ENCODE measurements around the gene G3BP1. TPM values are rescaled to one million over a fixed set of nuclear protein-coding genes. Genes with fewer than 3 reads are reported as not detected.
A peak's percentile ranks its signal among the peaks of the same experiment; 100 is the strongest.
"Not testable (repeated sequence)": the region's sequence is repeated elsewhere in the genome, so short reads cannot be mapped to it uniquely, and the experiment has no call there.

The G3BP1 gene
- polyA plus RNA-seq (ENCODE audit: insufficient read length): 95.0 TPM

DNA sequence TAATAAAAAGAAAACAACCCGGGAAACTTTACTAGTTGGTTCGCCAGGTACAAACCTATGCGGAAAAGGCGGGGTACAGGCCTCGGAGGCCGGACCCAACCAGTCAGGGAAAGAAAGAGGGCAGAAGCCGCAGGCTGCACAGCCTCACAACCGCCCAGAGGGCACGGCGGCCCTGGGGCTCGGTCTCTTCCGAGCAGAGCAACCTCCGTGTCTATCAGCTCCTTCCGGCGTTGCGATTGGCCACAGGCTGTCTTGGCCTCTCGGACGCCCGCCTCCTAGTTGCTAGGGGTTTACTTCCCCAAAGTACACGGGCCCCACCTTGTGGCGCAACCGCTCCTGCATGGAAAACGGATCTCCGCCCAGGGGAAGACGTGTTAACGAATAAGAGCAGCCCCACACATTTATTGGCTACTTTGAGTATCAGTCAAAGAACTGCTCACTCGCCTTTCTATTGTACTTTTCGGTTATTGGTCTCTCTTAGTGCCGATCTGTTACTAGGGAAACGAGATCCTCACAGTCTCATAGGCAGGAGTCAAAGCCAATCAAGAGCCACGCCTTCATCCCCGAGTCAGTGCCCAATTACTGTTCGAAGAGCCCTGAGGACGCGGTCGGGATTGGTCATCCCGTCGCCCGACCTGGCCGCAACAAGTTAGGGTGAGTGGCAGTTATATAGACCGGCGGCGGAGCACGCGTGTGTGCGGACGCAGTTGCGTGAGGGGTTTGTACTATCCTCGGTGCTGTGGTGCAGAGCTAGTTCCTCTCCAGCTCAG, at the start of gene G3BP1:
G3BP1 (plus strand) TSS at position 696 of the 770 bp plus-strand sequence. CDS start 14,667 bp downstream, outside the sequence.
- peak; percentile 100 for DNase-seq (ENCODE audit: low read depth)

- DNase-seq (ENCODE audit: low read depth): no peak
Measured at GRCh38 chr5:151722546-151722945, 49.2 kb upstream of the G3BP1 start.

DNA sequence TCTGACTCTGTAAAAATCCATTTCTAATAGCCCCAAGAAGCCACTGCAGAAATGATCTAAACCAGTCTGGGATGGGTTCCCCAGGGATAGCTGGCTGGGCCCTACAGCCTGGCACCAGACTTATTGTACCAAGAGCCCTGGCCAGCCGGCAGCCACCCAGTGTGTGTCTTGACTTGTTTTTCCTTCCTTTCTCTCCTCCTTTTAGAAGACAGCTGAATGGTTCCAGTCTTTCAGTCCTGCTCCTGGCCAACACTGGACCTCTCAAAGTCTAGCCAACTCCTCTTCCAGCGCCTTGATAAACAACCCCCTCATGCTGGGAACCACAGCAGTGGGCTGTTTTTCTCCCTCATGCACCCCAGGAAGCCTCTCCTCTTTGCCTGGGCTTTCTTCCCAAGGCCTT, 47.4 kb upstream of the G3BP1 start:
- no peak for DNase-seq (ENCODE audit: low read depth)

- DNase-seq (ENCODE audit: low read depth): not testable (repeated sequence)
Measured at GRCh38 chr5:151729597-151729996, 42.2 kb upstream of the G3BP1 start.

DNA sequence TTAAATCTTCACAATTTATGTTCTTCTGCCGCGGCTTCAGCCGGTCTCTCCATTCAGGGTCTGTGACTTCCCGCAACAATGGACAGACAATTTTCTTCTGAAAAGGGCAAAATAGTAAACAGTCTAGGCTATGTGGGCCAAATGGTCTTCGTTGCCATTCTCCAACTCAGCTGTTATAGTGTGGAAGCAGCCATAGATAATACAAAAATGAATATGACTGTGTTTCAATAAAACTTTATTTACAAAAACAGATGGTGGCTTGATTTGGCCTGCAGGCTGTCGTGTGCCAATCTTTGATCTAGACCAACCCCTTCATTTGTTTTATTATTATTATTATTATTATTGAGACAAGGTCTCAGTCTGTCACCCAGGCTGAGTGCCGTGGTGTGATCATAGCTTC, 41.4 kb upstream of the G3BP1 start:
- DNase-seq (ENCODE audit: low read depth): no peak

DNA sequence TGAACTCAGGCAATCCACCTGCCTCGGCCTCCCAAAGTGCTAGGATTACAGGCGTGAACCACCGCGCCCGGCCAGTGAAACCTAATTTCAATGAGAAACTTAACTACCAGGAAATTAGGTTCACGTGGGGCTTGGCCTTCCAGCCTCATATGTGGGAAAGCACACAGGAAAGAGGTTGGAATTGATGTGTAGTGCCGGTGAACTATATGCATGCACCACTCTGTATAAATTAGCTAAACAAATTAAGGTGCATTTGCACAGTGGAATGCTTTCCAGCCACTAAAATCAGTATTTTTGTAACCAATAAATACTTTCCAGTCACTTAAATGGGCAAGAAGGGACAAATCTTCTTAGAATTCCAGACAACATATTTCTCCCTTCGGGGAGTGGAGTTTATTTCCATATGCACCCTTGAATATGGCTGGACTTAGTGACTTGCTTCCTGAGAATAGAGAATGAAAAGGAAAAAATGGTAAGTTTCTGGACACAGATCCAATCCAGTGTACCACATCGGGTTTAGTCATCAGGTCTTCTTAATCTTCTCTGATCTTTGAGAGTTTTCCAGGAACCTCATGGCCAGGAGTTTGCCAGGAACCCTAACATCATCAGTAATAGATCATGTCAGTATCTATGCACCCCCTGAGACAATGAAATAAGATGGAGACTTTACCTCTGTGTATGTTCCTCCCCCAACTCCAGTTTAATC, 38.2 kb upstream of the G3BP1 start:
- no peak for DNase-seq (ENCODE audit: low read depth)

- no peak for DNase-seq (ENCODE audit: low read depth)
Measured at GRCh38 chr5:151734064-151734408, 37.7 kb upstream of the G3BP1 start.

- DNase-seq (ENCODE audit: low read depth): no peak
Measured at GRCh38 chr5:151735646-151736045, 36.1 kb upstream of the G3BP1 start.

GRCh38 chr5:151737431-151737830, 34.3 kb upstream of the G3BP1 start:
- DNase-seq (ENCODE audit: low read depth): no peak

GRCh38 chr5:151738125-151738848, 33.5 kb upstream of the G3BP1 start:
- DNase-seq (ENCODE audit: low read depth): no peak

DNA sequence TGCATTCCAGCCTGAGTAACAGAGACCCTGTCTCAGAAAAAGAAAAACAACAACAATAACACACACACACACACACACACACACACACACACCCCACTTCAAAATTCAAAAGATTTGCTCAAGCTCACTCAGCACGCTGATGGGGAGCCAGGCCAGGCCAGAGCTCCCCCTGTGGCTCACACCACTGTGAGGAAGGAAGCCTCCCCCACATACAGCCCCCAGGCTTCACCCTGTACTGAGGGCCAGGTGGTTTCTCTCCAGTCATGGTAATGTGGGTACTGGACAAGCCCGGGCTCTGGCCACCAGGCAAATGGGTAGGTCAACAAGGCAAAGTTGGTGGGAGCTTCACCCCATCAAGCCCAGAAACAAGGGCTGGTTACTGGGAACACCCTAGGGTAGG, 32.4 kb upstream of the G3BP1 start:
- DNase-seq (ENCODE audit: low read depth): no peak

DNA sequence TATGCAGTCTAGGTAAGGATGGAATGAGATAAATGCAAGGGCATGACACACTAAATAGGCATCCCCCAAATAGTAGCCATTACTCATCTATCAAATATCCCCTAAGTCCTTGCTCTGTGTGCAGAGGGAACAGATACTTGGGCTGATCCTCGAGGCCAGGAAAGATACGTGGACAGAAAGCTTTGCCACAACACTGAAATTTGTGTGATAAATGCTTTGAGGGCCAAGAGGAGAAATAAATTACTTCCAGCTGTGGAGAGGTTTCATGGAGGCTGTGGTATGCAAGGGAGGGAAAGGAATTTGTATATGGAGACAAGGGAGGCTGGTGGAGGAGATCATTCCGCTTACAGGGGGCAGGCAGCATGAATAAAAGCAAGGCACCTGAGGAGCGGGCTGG, 31.8 kb upstream of the G3BP1 start:
- no peak for DNase-seq (ENCODE audit: low read depth)

- DNase-seq (ENCODE audit: low read depth): peak; percentile 90
Measured at GRCh38 chr5:151740336-151740942, 31.3 kb upstream of the G3BP1 start.

DNA sequence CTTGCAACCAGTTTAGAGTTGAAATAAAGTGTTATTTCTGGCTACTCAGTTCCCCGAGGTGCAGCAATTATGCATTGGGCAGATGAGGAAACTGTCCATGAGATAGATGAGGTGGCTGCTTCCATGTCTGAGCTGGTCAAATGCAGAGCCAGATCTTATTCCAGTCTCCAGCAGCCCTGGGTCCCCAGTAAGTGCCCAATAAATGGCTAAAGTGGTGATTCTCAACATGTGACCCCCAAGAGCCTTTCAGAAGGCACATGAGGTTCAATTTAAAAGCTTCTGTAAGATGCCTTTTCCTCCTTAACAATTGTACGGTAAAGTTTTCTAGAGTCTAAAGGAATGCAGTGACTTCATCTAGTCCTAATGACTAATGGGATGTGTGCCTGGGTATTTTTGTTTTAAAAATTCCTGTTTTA, 30.8 kb upstream of the G3BP1 start:
- no peak for DNase-seq (ENCODE audit: low read depth)

DNA sequence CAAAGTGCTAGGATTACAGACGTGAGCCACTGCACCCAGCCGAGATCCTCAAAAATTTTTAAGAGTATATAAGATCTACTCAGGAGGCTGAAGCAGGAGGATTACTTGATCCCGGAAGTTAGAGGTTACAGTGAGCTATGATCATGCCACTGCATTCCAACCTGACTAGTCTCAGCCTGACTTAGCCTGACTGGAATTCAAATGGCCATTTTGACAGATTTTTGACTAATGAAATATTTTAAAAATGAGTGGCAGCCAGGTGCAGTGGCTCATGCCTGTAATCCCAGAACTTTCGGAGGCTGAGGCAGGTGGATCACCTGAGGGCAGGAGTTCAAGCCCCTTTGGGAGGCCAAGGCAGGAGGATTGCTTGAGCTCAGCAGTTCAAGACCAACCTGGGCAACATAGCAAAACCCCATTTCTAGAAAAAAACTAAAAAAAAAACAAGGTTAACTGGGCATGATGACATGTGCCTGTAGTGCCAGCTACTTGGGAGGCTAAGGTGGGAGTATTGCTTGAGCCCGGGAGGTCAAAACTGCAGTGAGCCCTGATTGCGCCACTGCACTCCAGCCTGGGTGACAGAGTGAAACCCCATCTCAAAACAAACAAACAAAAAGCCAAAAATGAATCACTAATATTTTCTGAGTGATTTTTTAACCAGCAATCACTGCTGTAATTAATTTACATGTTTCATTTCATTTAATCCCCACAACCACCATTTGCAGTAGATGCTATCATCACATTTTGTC, 29.9 kb upstream of the G3BP1 start:
- no peak for DNase-seq (ENCODE audit: low read depth)

- DNase-seq (ENCODE audit: low read depth): no peak
Measured at GRCh38 chr5:151742870-151743294, 28.9 kb upstream of the G3BP1 start.

GRCh38 chr5:151743530-151743929, 28.2 kb upstream of the G3BP1 start:
- DNase-seq (ENCODE audit: low read depth): no peak

DNA sequence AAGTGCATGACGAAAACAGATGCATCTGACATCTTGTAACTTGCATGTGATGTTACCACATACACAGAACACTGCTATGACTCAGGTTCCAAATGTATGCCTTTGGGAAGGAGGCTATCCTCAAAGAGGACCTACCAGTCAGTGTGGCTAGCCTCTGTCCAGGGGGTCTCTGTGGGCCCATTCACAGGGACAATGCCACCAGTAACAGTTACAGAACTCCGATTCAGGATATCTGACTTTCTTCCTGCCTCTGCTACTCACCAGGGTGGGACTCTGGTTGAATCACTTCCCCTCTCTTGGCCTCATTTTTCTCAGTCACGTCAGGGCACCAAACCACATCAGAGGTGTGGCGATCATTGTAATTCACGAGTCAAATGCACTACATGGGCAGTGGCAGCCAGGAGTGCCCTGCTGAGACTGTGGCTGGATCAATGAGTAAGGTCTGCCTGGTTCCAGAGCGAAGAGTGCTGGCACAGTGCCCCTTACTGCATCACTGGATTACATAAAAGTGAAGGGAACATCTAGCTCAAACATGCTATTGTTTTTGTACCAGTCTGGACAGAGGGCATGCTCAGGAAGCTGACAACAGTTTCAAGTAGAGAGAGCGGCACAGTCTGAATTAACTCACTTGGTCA, 26.6 kb upstream of the G3BP1 start:
- no peak for DNase-seq (ENCODE audit: low read depth)

- no peak for DNase-seq (ENCODE audit: low read depth)
Measured at GRCh38 chr5:151750121-151750520, 21.6 kb upstream of the G3BP1 start.

DNA sequence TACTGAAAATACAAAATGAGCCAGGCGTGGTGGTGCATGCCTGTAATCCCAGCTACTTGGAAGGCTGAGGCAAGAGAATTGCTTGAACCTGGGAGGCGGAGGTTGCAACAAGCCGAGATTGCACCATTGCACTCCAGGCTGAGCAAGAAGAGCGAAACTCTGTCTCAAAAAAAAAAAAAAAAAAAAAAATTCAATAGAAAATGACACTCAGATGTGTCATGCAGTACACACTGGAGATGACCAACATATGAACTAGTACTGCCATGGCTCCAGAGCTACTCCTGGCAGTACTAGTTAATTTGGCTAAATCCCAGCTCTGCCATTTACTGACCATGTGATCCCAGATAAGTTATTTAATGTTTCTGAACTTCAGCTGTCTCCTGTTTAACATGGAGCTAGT, 20.7 kb upstream of the G3BP1 start:
- no peak for DNase-seq (ENCODE audit: low read depth)

DNA sequence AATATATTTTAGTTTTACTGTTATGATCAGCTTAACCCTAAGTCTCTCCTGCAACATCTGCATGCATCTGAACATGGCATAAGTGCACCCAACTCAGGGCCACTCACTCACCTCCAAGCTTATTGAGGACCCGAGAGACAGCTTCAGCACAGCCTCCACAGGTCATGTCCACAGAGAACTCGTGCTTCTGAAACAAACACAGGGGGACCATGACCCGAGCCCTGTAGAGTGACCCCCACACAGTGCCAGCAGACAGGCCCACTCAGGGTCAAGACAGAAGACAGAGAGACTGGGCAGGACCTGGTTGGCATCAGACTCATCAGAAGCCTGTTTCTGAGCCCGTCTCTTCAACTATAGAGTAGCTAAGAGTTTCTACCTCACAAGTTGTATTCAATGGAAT, 20.2 kb upstream of the G3BP1 start:
- no peak for DNase-seq (ENCODE audit: low read depth)

Measured in forelimb muscle (tissue), 1 donor.